Upper lobe of left lung (tissue), 4 donors: Measurements from ENCODE around the gene CARD10.

ENCODE experiments used
- POLR2A ChIP-seq, 4 donors: fragments of 450-650 bp; IDR thresholded peaks; one replicate each; pipeline ENCODE4 v1.5.1; 2016 to 2017; ENCODE audit warnings: antibody characterized with exemption in 4 of 4, mild to moderate bottlenecking in 2 of 4
- POLR2AphosphoS5 ChIP-seq, 2 donors: sonication (generic); formaldehyde crosslinking; IDR thresholded peaks; one replicate each; pipeline ENCODE4 v1.5.1; 2017; ENCODE audit warnings: antibody characterized with exemption in 2 of 2
- TF ChIP-seq, protein P1 (sequence below), 6 experiments: fragments of 450-650 bp in 4 of 6; fragments of 200-600 bp in 2 of 6; sonication (generic) in 2 of 6; IDR thresholded peaks; one replicate each; pipeline ENCODE4 v1.5.1; 2016 to 2019; ENCODE audit warnings: antibody characterized with exemption in 6 of 6

DNA sequence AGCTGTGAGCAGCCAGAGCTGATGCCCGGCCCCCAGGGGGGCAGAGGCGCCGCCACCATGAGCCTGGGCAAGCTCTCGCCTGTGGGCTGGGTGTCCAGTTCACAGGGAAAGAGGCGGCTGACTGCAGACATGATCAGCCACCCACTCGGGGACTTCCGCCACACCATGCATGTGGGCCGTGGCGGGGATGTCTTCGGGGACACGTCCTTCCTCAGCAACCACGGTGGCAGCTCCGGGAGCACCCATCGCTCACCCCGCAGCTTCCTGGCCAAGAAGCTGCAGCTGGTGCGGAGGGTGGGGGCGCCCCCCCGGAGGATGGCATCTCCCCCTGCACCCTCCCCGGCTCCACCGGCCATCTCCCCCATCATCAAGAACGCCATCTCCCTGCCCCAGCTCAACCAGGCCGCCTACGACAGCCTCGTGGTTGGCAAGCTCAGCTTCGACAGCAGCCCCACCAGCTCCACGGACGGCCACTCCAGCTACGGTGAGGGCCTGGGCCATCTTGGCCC is 47.2 kb upstream of the CARD10 start:
- TF ChIP-seq, protein P1, sequence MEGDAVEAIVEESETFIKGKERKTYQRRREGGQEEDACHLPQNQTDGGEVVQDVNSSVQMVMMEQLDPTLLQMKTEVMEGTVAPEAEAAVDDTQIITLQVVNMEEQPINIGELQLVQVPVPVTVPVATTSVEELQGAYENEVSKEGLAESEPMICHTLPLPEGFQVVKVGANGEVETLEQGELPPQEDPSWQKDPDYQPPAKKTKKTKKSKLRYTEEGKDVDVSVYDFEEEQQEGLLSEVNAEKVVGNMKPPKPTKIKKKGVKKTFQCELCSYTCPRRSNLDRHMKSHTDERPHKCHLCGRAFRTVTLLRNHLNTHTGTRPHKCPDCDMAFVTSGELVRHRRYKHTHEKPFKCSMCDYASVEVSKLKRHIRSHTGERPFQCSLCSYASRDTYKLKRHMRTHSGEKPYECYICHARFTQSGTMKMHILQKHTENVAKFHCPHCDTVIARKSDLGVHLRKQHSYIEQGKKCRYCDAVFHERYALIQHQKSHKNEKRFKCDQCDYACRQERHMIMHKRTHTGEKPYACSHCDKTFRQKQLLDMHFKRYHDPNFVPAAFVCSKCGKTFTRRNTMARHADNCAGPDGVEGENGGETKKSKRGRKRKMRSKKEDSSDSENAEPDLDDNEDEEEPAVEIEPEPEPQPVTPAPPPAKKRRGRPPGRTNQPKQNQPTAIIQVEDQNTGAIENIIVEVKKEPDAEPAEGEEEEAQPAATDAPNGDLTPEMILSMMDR (IDR thresholded peaks at IDR 0.05) = peak in 1 of 6 experiments; percentile 8
- no peak for TF ChIP-seq POLR2A (IDR thresholded peaks at IDR 0.05)
- TF ChIP-seq POLR2AphosphoS5 (IDR thresholded peaks at IDR 0.05) = no peak
